Prostate gland (tissue), 2 donors: ENCODE results near the gene OR2G2. TPM values are rescaled to one million over a fixed set of nuclear protein-coding genes. Genes with fewer than 3 reads are reported as not detected.
A peak's percentile ranks its signal among the peaks of the same experiment; 100 is the strongest.

Experiments used
- DNase-seq: peaks from one replicate; pipeline ENCODE4 v3.0.0-alpha.2; 2019; ENCODE audit warnings: low spot score
- H3K27ac ChIP-seq, 2 donors: fragments of 200-600 bp; sonication (generic); 2 replicates each; pipeline ENCODE4 v1.5.1; 2017 to 2019
- H3K27me3 ChIP-seq: fragments of 200-600 bp; sonication (generic); replicated peaks from 2 replicates; pipeline ENCODE4 v1.5.1; 2019; ENCODE audit not compliant: insufficient read depth
- H3K36me3 ChIP-seq, 2 donors: fragments of 200-600 bp; sonication (generic); 1 replicate in 1 of 2; 2 replicates in 1 of 2; pipeline versions ENCODE4 v1.5.1 to v1.8.1; 2017 to 2019
- H3K4me1 ChIP-seq: fragments of 200-600 bp; sonication (generic); replicated peaks from 2 replicates; pipeline ENCODE4 v1.5.1; 2019
- H3K4me3 ChIP-seq, 2 donors: fragments of 200-600 bp; sonication (generic); 2 replicates each; pipeline ENCODE4 v1.5.1; 2017 to 2019
- H3K9me3 ChIP-seq: fragments of 200-600 bp; sonication (generic); 2 replicates; pipeline ENCODE4 v1.5.1; 2017
- CTCF ChIP-seq, 4 experiments: fragments of 200-600 bp in 2 of 4; fragments of 450-650 bp in 2 of 4; sonication (generic) in 2 of 4; IDR thresholded peaks; 1 replicate in 3 of 4; 2 replicates in 1 of 4; pipeline ENCODE4 v1.5.1; 2016 to 2019; ENCODE audit warnings: antibody characterized with exemption in 4 of 4, mild to moderate bottlenecking in 2 of 4, moderate library complexity in 2 of 4
- POLR2A ChIP-seq: fragments of 450-650 bp; IDR thresholded peaks from one replicate; pipeline ENCODE4 v1.6.1; 2016; ENCODE audit warnings: antibody characterized with exemption, mild to moderate bottlenecking
- POLR2AphosphoS5 ChIP-seq: sonication (generic); formaldehyde crosslinking; IDR thresholded peaks from one replicate; pipeline ENCODE4 v1.6.1; 2017; ENCODE audit warnings: antibody characterized with exemption
- WGBS: methylation state at CpG from one replicate; pipeline ENCODE4 v1.1.5; 2018; 5-methylcytosine and 5-hydroxymethylcytosine counted together
- intact Hi-C: fragments of 100-400 bp; cut with DNase I; formaldehyde crosslinking; loops from one replicate; pipeline ENCODE4 v1.14.2; 2022
- small RNA-seq, 2 donors: library from RNA; depleted of rRNA; stranded (forward); fragments of <200 nt; gene quantifications; one replicate each; pipeline ENCODE3, GENCODE V24; 2016
- total RNA-seq, 2 donors: library from RNA; depleted of rRNA; stranded (reverse); fragments of >200 nt; gene quantifications; one replicate each; pipeline ENCODE4 v1.1.0, GENCODE V29; 2016

The OR2G2 gene
- total RNA-seq, 2 donors from 2014 or later, result not detected

GRCh38 chr1:247638011-247638410 is 49.9 kb downstream of the OR2G2 start:
- 62% methylated on average over 4 of the region's 4 CpGs for WGBS
- Histone ChIP-seq H3K4me1 (no peaks in the 10 kb centered on the region), H3K9me3 (no peaks in the 10 kb centered on the region), H3K4me3 (no peak overlapping the region), H3K27ac (no peak overlapping the region), H3K27me3 (no peaks in the 10 kb centered on the region), H3K36me3 (no peaks in the 10 kb centered on the region)
- intact Hi-C loops, result no loop called here
- no peak for DNase-seq
- TF ChIP-seq POLR2AphosphoS5, result no peak
- no peak for TF ChIP-seq POLR2A
- no peak for TF ChIP-seq CTCF (IDR thresholded peaks at IDR 0.05)

- no peaks in the 10 kb centered on the region for H3K4me1 ChIP-seq
- H3K36me3 ChIP-seq, result no peaks in the 10 kb centered on the region
- TF ChIP-seq POLR2A (no peak), POLR2AphosphoS5 (no peak), CTCF (IDR thresholded peaks at IDR 0.05) (no peak)
- intact Hi-C loops, result no loop called here
- no peak overlapping the region for H3K4me3 ChIP-seq
- 72% methylated on average over 6 of the region's 6 CpGs for WGBS
- no peaks in the 10 kb centered on the region for H3K9me3 ChIP-seq
- DNase-seq, result no peak
- no peaks in the 10 kb centered on the region for H3K27me3 ChIP-seq
- H3K27ac ChIP-seq, result peak overlapping the region in 1 of 2 donors; percentile 43
Observed at GRCh38 chr1:247638781-247639180, 50.6 kb downstream of the OR2G2 start.

Small RNA genes within 50 kb of the gene (small RNA-seq; reads per million reads assigned to genes)
- gene RF00026, result 0 reads per million in 2 donors

Other genes starting within 250 kb of the OR2G2 start
- gene NLRP3, start 172.2 kb upstream of the OR2G2 start, total RNA-seq, result 1 to 10 TPM; 1.1 to 1.4 TPM
- gene OR2B11, start 130.3 kb upstream of the OR2G2 start, total RNA-seq, result not detected
- under 1 TPM in 1 of 2 donors, not detected in 1; 0.45 TPM for gene OR2C3, start 51.9 kb upstream of the OR2G2 start, total RNA-seq
- 1 to 10 TPM; 1.2 to 1.5 TPM for gene GCSAML, start 39.2 kb upstream of the OR2G2 start, total RNA-seq
- not detected for gene OR2G3, start 17.2 kb downstream of the OR2G2 start, total RNA-seq
- not detected for gene OR13G1, start 91.4 kb downstream of the OR2G2 start, total RNA-seq
- not detected for gene OR6F1, start 128.3 kb downstream of the OR2G2 start, total RNA-seq
- under 1 TPM in 1 of 2 donors, not detected in 1; 0.91 TPM for gene OR14K1, start 150.3 kb downstream of the OR2G2 start, total RNA-seq
- not detected for gene OR14A2, start 159.8 kb downstream of the OR2G2 start, total RNA-seq
- not detected for gene OR1C1, start 172.2 kb downstream of the OR2G2 start, total RNA-seq
- not detected for gene OR14A16, start 235.8 kb downstream of the OR2G2 start, total RNA-seq